Glomerular endothelial cell (primary cell): ENCODE results near the gene SLC35F1. TPM values are rescaled to one million over a fixed set of nuclear protein-coding genes. Genes with fewer than 3 reads are reported as not detected.
"Not testable (repeated sequence)": the region's sequence is repeated elsewhere in the genome, so short reads cannot be mapped to it uniquely, and the experiment has no call there.

Experiments used
- DNase-seq: peaks from one replicate; pipeline ENCODE4 v3.0.0-alpha.2; 2011; ENCODE audit warnings: low read depth, low spot score; ENCODE audit errors: extremely low read depth
- total RNA-seq: library from RNA; depleted of rRNA; stranded (reverse); fragments of >200 nt; gene quantifications from 2 replicates; pipeline ENCODE4 v1.2.3, GENCODE V29; 2015

The SLC35F1 gene
- total RNA-seq, 1 donor from 2014 or later, result not detected

DNA sequence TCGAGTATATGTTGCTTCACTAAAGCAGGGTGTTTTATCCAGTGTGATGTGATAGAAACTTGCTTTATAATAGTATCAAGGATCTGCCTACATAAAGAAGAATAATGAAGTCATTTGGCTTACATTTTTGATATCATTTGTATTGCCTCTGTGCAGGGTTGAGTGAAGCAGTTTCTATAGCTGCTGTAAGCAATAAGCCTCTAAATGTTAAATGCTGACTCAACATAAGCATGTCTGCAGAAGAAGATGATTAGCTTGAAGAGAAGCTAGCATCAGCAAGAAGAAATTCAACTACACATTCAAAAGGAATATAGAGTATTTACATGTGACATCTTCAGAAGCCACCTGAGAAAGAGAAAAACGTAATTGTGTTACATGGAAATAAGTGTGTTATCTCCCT lies 17.6 kb downstream of the SLC35F1 start:
- DNase-seq, result no peak

DNA sequence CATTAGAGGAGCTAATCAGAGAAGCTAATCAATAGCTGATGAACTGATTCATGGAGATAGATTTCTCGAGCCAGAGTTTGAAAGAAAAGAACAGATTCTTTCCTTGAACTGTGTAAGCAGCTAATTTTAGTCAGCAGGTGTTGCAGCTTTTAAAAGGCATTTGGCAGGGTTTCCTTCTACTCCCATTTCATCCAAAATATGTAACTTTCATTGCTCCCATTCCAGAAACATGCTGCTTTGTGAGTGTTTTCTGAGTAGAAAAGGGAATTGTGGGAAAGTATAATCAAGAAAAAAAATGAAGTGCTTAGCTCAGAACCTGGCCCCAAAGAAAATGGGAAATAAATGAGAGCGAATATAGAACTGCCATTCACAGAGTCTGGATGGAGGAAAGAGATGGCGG lies 20.8 kb downstream of the SLC35F1 start:
- no peak for DNase-seq

DNA sequence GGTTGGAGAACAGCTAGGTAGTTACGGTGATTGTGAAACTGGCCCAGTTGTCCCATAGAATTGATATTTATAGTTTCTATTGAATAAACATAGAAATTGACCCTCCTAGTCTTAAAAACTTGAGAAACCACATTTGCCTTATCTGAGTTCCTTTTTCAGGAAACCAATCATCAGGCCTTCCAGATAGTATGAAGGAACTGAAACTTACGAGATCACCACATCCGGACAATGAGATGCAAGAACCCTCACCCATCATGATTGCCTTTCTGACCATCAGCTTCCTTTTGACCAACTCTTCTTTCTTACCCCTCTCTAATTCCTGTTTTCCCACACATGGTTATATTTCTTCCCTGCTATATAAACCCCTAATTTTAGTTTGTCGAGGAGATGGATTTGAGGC lies 21.8 kb downstream of the SLC35F1 start:
- no peak for DNase-seq

DNA sequence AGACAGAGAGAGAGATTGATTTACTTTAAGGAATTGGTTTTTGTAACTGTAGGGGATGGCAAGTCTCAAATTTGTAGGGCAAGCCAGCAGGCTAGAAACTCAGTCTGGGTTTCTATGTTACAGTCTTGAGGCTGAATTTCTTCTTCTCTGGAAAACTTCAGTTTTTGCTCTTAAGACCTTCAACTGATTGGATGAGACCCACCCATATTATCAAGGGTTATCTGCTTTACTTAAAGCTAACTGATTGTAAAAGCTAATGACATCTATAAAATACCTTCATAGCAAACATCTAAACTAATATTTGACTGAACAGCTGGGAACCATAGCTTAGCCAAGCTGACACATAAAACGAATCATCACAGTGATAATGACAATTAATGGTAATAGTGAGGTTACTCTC lies 22.4 kb downstream of the SLC35F1 start:
- DNase-seq, result no peak

DNA sequence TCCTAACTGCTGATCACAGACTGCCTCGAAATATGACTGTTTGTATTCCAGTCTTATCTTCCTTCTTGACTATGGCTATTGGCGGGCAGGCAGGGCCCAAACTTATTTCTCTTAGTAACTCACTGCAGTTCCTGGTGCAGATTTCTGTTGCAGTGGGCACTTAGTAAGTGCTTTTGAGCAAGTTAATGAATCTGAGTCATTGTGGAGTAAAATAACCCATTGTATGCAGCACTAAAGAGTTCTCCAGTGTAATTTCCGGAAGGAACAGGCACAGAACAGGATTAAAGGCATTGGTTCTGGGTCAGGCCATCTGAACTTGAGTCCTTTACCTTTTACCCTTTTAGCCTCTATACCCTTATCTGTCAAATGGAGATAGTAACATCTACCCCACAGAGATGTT lies 23.6 kb downstream of the SLC35F1 start:
- no peak for DNase-seq

DNA sequence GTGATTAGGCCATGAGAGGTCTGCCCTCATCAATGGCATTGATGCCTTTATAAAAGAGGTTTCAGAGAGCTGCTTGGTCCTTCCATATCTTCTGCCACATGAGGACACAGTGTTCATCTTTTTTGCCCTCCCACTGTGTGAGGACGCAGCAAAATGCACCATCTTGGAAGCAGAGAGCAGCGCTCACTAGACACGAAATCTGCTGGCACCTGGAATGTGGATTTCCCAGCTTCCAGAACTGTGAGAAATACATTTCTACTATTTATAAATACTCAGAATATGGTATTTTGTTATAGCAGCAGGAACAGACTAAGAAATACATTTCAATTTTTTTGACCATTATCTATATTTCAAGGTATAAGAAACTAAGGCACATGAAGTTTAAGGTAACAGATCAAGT lies 24.9 kb downstream of the SLC35F1 start:
- no peak for DNase-seq

DNA sequence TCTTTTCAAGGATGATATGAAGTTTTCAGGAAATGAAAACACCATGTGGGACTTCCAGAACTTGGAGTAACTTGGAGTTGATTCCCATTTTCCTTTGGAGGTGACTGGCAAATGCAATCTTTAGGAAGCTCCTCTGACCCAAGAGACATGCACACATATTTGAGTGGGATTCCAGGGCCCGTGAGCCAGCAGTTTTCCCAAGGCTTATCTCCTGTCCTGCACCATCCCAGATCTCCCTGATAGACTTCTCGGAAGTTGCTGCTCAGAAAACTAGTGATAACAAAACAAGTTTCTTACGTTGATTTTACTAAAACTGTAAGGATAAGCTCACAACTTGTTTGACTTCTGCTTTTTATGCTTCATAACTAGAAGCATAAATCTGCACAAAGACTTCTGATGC lies 25.6 kb downstream of the SLC35F1 start:
- DNase-seq, result no peak

DNA sequence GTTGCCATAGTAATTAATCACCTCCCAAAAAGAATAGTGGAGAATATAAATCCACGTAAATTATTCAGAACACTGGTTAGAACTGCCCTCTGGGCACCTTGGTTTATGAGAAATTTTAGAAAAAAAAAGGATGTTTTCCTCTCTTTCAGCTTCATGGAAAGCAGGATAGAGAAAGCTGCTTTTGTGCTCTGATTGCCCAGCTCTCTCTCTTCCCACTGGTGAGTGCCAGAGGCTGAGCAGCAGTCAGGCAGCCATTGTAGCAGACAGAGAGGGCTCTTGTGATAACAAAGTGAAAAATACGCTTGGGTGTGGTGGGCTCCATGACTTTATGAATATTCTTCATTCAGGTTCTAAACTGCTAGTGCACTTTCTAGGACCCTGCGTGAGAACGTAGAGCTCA lies 26.4 kb downstream of the SLC35F1 start:
- no peak for DNase-seq

DNA sequence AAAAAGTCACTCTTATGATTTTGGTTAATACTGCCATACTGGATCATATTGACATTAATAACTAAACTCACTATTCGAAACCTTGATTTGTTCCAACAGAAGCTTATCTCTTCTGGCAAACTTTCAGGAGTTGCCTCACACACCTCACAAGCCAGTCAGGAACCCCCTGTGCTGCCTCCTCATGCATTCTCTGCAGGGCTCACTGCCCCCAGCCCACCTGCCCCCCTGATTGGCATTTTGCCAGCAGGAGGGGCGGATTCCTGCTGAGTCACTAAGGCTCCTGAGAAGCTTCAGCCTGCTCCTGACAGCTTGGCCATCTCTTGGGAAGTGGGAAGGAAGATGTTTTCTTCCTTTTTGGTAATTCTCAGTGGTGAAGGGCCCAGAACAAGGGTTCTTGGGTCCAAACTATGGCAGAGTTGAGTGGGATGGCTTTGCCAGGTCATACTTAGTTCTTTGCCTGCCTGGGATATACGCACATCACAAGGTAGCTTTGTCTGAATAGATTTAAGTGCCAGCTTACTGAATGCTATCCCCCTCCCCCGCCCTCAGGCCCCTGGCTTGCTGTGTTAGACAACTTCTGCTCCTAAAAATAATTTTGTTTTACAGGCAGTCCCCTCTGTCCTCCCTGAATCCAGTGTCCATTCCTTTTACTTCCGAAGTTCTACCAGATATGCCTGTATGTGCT lies 31.4 kb downstream of the SLC35F1 start:
- DNase-seq, result no peak

DNA sequence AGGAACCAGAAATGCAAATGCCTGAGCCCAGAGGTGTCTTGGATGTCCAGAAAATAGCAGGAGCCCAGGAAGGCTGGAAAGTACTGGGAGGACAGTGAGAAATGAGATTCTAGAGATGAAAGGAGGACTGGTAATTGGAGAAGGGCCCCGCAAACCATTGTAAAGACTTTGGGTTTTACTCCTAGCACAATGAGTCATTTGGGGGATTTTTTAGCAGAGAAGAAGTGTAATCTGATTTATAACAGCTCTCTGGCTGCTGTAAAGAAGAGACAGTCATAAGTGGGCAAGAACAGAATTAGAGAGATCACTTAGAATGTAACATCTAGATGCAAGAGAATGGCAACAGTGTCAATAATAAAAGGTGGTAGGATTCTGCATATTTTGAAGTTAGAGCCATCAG lies 40.2 kb downstream of the SLC35F1 start:
- DNase-seq, result no peak

DNA sequence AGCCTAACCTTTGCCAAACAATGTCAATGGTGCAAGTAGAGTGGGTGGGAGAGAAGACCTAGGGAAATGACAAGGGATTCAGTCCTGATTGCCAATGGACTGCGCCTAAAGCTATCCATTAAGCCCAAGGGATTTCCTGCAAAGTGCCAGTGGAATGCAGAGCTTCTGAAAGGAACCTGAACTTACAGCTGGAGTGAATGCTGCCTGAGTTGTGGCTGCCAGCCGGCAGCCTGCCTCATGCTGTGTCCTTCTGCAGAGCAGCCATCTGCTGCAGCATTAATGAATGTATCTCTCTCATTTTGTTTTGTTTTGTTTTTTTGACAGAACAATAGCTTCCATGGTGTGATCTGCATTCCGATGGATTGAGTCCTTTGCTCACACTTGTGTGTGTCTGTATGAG lies 44.7 kb downstream of the SLC35F1 start:
- no peak for DNase-seq

DNA sequence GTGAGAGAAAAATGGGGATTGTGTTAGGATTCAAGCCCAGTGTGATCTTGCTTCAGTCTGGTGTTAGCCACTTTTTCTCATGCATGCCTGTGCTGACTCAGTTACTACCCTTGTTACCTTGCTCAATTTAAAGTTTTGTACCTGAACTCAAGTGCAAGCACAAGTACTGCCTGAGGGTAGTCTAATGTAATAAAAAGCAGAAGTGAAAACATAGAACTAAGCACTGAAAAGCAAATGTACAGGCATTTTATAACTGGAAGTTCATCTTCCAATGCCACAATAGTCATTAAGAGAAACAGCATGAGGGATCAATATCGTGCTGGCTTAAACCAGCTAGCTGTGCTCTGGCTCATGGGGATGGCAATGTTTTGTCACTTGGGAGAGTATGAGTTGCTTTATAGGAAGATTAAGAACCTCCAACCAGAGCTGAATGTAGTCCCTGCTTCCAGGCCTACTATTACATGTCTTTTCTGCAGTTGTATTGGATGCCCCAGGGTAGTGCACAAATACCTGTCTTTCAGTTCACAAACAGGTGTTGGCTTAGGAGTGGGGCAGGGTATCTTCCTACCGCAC lies 48.7 kb downstream of the SLC35F1 start:
- DNase-seq, result no peak

DNA sequence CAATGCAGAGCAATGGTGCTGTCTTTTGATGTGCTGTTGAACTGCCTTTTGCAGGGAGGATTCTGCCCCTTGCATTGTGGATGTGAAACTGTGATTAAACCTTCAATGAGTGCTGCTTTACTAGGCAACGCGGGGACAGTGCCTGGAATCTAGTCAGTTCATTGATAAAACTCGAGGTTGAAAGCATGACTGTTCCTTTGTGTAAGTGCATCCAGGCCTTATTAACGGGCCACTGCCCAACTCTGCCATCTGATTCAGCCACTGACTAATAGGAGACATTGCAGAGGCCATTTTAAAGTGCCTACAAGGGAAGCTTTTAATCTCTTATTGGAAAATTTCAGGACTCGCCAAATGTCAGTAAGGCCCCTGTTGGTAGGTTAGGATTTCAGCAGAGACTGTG lies 49.3 kb downstream of the SLC35F1 start:
- no peak for DNase-seq

DNA sequence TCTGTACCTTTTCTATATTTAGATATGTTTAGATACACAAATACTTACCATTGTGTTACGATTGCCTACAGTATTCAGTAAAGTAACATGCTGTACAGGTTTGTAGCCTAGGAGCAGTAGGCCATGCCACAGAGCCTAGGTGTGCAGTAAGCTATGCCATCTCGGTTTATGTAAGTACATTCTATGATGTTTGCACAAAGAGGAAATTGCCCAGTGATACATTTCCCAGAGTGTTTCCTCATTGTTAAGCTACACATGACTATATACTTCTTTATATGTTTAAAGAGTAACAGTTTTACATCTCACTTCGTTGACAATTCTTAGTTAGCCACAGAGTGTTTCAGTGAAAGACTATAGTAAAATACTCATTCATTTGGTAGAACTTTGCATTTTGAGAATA lies 51.5 kb downstream of the SLC35F1 start:
- DNase-seq, result no peak

DNA sequence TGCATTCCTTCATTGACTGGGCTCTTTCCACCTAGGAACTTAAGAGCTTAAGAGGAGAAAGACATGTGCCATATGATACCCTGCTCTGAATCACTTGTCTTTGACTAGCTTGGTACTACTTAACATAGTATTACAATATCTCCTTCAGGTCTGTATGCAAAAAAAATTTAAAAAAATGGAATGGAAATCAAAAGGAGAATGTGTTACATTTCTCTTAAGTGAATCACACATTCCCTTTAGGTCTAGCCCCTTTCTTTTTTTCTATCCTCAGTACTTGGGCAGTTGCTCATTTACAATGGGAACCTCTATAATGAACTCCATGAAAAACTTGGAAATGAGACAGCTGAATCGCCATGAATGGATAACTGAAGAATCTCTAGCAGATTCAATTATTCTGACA lies 53.8 kb downstream of the SLC35F1 start:
- no peak for DNase-seq

DNA sequence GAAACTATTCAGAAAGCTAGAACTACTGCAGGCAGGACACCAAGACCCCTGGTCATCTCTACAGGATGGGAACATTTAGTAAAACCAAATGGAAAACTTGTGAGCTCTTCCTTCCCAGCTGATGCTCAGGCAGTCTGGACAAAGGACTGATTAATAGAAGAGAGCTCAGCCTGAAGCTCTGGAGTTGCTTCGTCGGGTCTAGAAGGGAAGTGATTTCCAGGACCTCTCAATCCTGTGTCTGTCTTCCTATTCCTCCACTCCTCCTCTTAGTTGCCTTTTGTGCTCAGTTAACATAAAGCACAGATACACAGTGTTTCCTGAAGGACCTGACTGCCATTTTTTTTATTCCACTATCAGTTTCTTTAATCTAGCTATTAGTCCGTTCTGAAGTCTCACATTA lies 54.2 kb downstream of the SLC35F1 start:
- DNase-seq, result no peak

DNA sequence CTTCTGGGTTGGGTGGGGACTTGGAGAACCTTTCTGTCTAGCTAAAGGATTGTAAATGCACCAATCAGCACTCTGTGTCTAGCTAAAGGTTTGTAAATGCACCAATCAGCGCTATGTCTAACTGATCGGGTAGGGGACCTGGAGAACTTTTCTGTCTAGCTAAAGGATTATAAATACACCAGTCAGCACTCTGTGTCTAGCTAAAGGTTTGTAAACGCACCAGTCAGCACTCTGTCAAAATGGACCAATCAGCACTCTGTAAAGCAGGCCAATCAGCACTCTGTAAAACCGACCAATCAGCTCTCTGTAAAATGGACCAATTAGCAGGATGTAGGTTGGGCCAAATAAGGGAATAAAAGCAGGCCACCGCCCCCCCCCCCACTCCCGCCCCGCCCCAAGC lies 58.7 kb downstream of the SLC35F1 start:
- not testable (repeated sequence) for DNase-seq

DNA sequence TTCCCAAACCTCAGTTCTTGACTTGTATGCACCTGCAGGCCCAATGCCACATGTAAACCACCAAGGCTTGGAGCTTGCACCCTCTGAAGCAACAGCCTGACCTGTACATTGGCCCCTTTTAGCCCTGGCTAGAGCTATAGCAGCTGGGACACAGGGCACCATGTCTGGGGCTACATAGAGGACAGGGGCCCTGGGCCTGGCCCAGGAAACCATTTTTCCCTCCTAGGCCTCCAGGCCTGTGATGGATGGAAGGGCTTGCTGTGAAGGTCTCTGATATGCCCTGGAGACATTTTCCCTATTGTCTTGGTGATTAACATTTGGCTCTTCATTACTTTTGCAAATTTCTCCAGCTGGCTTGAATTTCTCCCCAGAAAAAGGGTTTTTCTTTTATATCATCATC lies 64.6 kb downstream of the SLC35F1 start:
- no peak for DNase-seq

DNA sequence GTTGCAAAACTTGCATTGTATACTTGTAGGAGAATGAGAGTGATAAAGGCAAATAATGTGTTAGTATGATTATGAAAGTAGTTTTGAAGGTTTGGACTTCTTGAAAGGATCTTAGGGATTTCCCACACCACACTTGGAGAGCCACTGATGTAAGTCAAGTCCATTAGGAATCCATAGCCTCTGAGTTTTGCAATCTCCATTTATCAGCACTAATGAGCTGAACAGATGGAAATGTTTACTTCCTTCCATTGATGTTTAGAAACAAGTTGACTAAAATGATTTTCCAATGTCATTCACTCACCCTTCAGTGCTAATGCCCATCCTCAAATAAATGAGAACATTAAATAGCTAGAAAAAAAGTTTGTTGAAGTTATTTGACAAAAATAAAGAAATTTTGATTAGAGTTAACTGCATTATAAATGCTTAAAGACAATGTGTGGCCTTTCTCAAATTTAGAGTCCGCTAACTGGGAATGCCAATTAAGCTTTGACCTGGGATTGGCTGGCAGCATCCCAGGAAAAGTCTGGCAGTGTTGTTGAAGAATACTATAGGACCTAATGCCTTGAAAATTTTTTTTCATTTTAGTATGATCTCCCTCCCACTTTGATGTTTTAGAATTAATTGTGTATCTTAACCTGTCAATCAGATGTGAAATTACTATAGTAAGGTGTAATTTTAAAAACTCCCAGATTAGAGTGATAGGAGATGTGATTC lies 68.0 kb downstream of the SLC35F1 start:
- no peak for DNase-seq

DNA sequence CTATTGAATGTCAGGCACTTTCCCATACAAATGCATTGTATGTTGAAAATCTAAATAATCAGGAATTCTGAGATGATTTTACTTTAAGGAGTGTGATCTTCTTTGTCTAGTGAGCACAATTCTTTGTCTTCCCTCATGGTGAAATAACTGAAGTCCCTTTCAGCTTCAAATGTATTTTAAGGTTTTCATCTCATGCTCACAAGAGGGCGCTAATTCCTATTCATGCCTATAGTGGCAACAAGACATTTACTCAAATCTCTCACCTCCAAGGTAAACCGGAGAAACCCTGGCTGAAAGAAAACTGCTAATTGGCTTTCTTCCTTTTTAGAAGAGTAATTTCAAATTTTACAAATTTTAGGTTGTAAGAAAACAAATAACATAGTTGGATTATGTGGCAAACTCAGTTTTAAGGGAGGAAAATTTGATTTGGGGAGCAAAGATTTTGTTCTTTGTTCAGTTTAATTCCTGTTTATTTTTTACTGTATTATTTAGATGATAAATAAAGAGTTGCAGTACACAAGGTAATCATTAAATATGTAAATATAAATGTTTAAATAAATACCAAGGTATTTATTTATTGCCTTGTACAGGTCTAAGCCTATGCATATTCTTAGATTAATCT lies 69.1 kb downstream of the SLC35F1 start:
- DNase-seq, result peak; percentile 3

DNA sequence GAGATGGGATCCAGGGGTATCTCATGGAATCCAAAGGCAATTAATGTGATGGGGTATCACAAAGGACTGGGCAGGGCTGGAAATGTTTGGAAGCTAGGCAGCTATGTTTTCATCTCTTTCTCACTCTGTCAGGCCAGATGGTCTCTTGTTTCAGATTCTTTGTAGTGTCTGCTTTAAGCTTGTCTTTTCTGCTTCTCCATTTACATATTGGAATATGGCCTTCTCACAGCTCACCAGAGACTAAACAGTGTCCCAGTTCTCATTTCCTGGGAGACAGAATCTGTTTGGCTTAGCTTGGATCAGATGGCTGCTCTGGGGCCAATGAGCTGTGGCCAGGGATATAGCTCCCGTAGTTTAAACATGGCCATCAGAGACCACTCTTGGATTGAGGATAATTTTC lies 78.9 kb downstream of the SLC35F1 start:
- DNase-seq, result no peak

DNA sequence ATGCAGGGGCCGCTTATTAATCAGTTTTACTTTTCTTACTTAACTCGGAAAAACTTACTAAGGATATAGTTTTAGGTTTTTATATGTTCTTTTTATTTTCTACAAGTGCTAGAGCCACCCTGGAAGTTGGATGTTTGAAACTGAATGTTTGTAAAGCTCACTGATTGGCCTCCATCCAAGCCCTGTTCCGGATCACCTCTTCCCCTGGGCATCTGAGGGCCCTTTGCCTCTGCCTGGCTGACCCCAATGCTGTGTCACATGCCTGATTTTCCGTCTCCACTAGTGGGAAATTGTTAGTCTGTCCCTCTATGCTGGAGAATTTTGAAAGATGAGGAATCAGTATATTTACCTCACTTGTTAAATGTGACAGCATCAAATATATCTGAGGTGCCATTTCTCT lies 79.3 kb downstream of the SLC35F1 start:
- no peak for DNase-seq
